ENCODE results near the gene MIF. TPM values are rescaled to one million over a fixed set of nuclear protein-coding genes. Genes with fewer than 3 reads are reported as not detected.

Gene MIF
- total and polyA plus RNA-seq, 2 experiments from 2014 or later, result 335 to 2,233 TPM

- Histone ChIP-seq H3K79me2 (ENCODE audit: insufficient read depth) (no peaks in the 10 kb centered on the region), H3K36me3 (ENCODE audit: low read depth) (no peaks in the 10 kb centered on the region), H3K4me1 (ENCODE audit: insufficient read depth) (peaks cover 6% of the 10 kb centered on the region), H3K4me2 (ENCODE audit: unreplicated experiment) (no peak overlapping the region), H3F3A (ENCODE audit: insufficient read depth) (peaks cover 4% of the 10 kb centered on the region), H3K9me2 (ENCODE audit: insufficient read depth) (no peaks in the 10 kb centered on the region), H4K20me1 (ENCODE audit: insufficient read depth) (no peaks in the 10 kb centered on the region), H3K9me3 (ENCODE audit: low read depth) (no peaks in the 10 kb centered on the region), H3K27ac (no peak overlapping the region), H2AFZ (0 out of 2 replicates have a peak overlapping the region, but pooled peaks have one; percentile 19), H3K27me3 (replicated peaks; ENCODE audit: insufficient read depth) (no peaks in the 10 kb centered on the region), H3K4me3 (no peak overlapping the region), H3K9ac (no peak overlapping the region)
- TF ChIP-seq EZH2 (IDR thresholded peaks at IDR 0.05; ENCODE audit: insufficient read depth, poor library complexity, severe bottlenecking) (no peak), EZH2phosphoT487 (IDR thresholded peaks at IDR 0.05; ENCODE audit: insufficient read depth, low read depth) (no peak)
- in situ Hi-C loops (cut with MboI), result no loop called here
- no peak for DNase-seq
- 56 to 62% methylated on average over 6 of the region's 6 CpGs for WGBS, 2 experiments (ENCODE audit: low coverage in 1 of 2, low lambda C conversion rate in 2 of 2, missing lambda C conversion rate in 2 of 2)
Measured at GRCh38 chr22:23909296-23909898, 15.2 kb downstream of the MIF start.

DNA sequence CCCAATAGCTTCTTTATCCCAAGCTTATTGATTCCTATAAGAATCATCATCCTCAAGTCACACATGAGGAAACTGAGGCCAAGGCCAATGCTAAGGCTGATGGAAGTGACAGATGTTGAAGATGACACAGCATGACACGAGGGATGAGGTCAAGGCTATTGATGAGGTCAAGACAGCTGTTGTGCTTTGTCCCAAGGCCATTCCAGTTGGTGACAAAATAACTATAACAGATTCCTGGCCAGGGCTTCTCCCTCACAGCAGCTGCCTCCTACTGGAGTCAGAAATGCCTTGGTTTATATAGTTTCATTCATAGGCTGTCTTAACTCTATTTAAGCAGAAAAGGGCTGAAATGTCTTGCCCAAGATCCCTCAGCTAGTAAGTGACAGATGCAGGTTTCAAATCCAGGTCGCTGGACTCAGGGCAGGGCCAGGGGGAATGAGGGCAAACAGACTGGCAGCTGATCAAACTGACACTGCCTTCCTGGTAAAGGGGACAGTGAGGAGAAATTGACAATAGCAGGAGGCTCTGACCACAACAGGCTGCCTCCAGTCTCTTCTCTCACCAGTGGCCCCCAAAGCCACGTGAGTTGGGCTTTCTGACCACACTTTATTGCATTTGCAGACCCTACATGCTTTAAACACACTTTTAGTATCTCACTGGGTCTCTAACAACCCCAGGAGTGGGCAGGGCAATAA, 16.5 kb downstream of the MIF start:
- H3K27ac ChIP-seq, result no peak overlapping the region
- H3K9ac ChIP-seq, result no peak overlapping the region
- peaks cover 6% of the 10 kb centered on the region for H3K4me1 ChIP-seq (ENCODE audit: insufficient read depth)
- in situ Hi-C loops (cut with MboI), result no loop called here
- H3K4me2 ChIP-seq (ENCODE audit: unreplicated experiment), result no peak overlapping the region
- peaks cover 17% of the 10 kb centered on the region for H3F3A ChIP-seq (ENCODE audit: insufficient read depth)
- no peaks in the 10 kb centered on the region for H3K36me3 ChIP-seq (ENCODE audit: low read depth)
- H3K9me3 ChIP-seq (ENCODE audit: low read depth), result no peaks in the 10 kb centered on the region
- no peaks in the 10 kb centered on the region for H3K79me2 ChIP-seq (ENCODE audit: insufficient read depth)
- no peak overlapping the region for H3K4me3 ChIP-seq
- 73 to 75% methylated on average over 3 of the region's 3 CpGs for WGBS, 2 experiments (ENCODE audit: low coverage in 1 of 2, low lambda C conversion rate in 2 of 2, missing lambda C conversion rate in 2 of 2)
- TF ChIP-seq EZH2 (IDR thresholded peaks at IDR 0.05; ENCODE audit: insufficient read depth, poor library complexity, severe bottlenecking), result no peak
- no peak for TF ChIP-seq EZH2phosphoT487 (IDR thresholded peaks at IDR 0.05; ENCODE audit: insufficient read depth, low read depth)
- H4K20me1 ChIP-seq (ENCODE audit: insufficient read depth), result no peaks in the 10 kb centered on the region
- H2AFZ ChIP-seq, result no peak overlapping the region
- DNase-seq, result no peak
- no peaks in the 10 kb centered on the region for H3K27me3 ChIP-seq (replicated peaks; ENCODE audit: insufficient read depth)
- H3K9me2 ChIP-seq (ENCODE audit: insufficient read depth), result no peaks in the 10 kb centered on the region

- H3K27me3 ChIP-seq (replicated peaks; ENCODE audit: insufficient read depth), result no peaks in the 10 kb centered on the region
- no peaks in the 10 kb centered on the region for H3K9me3 ChIP-seq (ENCODE audit: low read depth)
- no peak overlapping the region for H3K4me2 ChIP-seq (ENCODE audit: unreplicated experiment)
- H3K4me3 ChIP-seq, result no peak overlapping the region
- WGBS, 2 experiments (ENCODE audit: low coverage in 1 of 2, low lambda C conversion rate in 2 of 2, missing lambda C conversion rate in 2 of 2), result 86 to 88% methylated on average over 12 of the region's 12 CpGs
- no peaks in the 10 kb centered on the region for H4K20me1 ChIP-seq (ENCODE audit: insufficient read depth)
- H3F3A ChIP-seq (ENCODE audit: insufficient read depth), result peaks cover 17% of the 10 kb centered on the region
- no peaks in the 10 kb centered on the region for H3K9me2 ChIP-seq (ENCODE audit: insufficient read depth)
- TF ChIP-seq EZH2 (IDR thresholded peaks at IDR 0.05; ENCODE audit: insufficient read depth, poor library complexity, severe bottlenecking) (no peak), EZH2phosphoT487 (IDR thresholded peaks at IDR 0.05; ENCODE audit: insufficient read depth, low read depth) (no peak)
- H3K27ac ChIP-seq, result no peak overlapping the region
- H3K79me2 ChIP-seq (ENCODE audit: insufficient read depth), result no peaks in the 10 kb centered on the region
- in situ Hi-C loops (cut with MboI), result no loop called here
- no peak overlapping the region for H2AFZ ChIP-seq
- H3K9ac ChIP-seq, result no peak overlapping the region
- peaks cover 6% of the 10 kb centered on the region for H3K4me1 ChIP-seq (ENCODE audit: insufficient read depth)
- no peak for DNase-seq
- no peaks in the 10 kb centered on the region for H3K36me3 ChIP-seq (ENCODE audit: low read depth)
Measured at GRCh38 chr22:23911318-23911980, 17.3 kb downstream of the MIF start.

- 89 to 90% methylated on average over 9 of the region's 9 CpGs for WGBS, 2 experiments (ENCODE audit: low coverage in 1 of 2, low lambda C conversion rate in 2 of 2, missing lambda C conversion rate in 2 of 2)
- in situ Hi-C loops (cut with MboI), result no loop called here
- no peaks in the 10 kb centered on the region for H3K36me3 ChIP-seq (ENCODE audit: low read depth)
- no peaks in the 10 kb centered on the region for H3K9me3 ChIP-seq (ENCODE audit: low read depth)
- peaks cover 17% of the 10 kb centered on the region for H3F3A ChIP-seq (ENCODE audit: insufficient read depth)
- no peak overlapping the region for H3K27ac ChIP-seq
- no peak for DNase-seq
- no peaks in the 10 kb centered on the region for H4K20me1 ChIP-seq (ENCODE audit: insufficient read depth)
- no peaks in the 10 kb centered on the region for H3K27me3 ChIP-seq (replicated peaks; ENCODE audit: insufficient read depth)
- H3K4me2 ChIP-seq (ENCODE audit: unreplicated experiment), result no peak overlapping the region
- H3K9ac ChIP-seq, result no peak overlapping the region
- no peaks in the 10 kb centered on the region for H3K9me2 ChIP-seq (ENCODE audit: insufficient read depth)
- H3K4me1 ChIP-seq (ENCODE audit: insufficient read depth), result peaks cover 6% of the 10 kb centered on the region
- no peaks in the 10 kb centered on the region for H3K79me2 ChIP-seq (ENCODE audit: insufficient read depth)
- no peak for TF ChIP-seq EZH2phosphoT487 (IDR thresholded peaks at IDR 0.05; ENCODE audit: insufficient read depth, low read depth)
- no peak for TF ChIP-seq EZH2 (IDR thresholded peaks at IDR 0.05; ENCODE audit: insufficient read depth, poor library complexity, severe bottlenecking)
- no peak overlapping the region for H3K4me3 ChIP-seq
- no peak overlapping the region for H2AFZ ChIP-seq
Measured at GRCh38 chr22:23912293-23912903, 18.2 kb downstream of the MIF start.

Measured in GM23248 (cell line).